ENCODE data around the gene PCDH8. TPM values are rescaled to one million over a fixed set of nuclear protein-coding genes. Genes with fewer than 3 reads are reported as not detected.

Gene PCDH8
- total and polyA plus RNA-seq, 2 experiments from 2014 or later, result 0.36 to 1.7 TPM

- Histone ChIP-seq H4K20me1 (replicated peaks; ENCODE audit: insufficient read depth) (no peaks in the 10 kb centered on the region), H3K27ac (ENCODE audit: low read depth) (no peak overlapping the region), H3K36me3 (ENCODE audit: insufficient read depth) (no peaks in the 10 kb centered on the region), H2AFZ (no peak overlapping the region), H3K4me1 (ENCODE audit: insufficient read depth) (peaks cover 54% of the 10 kb centered on the region), H3F3A (replicated peaks; ENCODE audit: low read depth) (0 out of 2 replicates have a peak, but pooled peaks cover 6% of the 10 kb centered on the region), H3K4me3 (no peak overlapping the region), H3K27me3 (ENCODE audit: insufficient read depth) (peaks cover 31% of the 10 kb centered on the region), H3K4me2 (no peak overlapping the region), H3K9me2 (ENCODE audit: insufficient read depth) (peaks cover 16% of the 10 kb centered on the region), H3K79me2 (replicated peaks; ENCODE audit: insufficient read depth) (no peaks in the 10 kb centered on the region)
- Mint-ChIP-seq H3K9me3 (peaks cover 6% of the 10 kb centered on the region; the same call in 1 of the 3 replicates), H3K27me3 (ENCODE audit: insufficient read depth, low read depth, poor library complexity) (peaks cover 21% of the 10 kb centered on the region), H3K27ac (no peak overlapping the region), H3K4me1 (peaks cover 61% of the 10 kb centered on the region), H3K4me3 (no peak overlapping the region), H3K36me3 (ENCODE audit: low read depth) (no peaks in the 10 kb centered on the region)
- TF ChIP-seq, protein P1, sequence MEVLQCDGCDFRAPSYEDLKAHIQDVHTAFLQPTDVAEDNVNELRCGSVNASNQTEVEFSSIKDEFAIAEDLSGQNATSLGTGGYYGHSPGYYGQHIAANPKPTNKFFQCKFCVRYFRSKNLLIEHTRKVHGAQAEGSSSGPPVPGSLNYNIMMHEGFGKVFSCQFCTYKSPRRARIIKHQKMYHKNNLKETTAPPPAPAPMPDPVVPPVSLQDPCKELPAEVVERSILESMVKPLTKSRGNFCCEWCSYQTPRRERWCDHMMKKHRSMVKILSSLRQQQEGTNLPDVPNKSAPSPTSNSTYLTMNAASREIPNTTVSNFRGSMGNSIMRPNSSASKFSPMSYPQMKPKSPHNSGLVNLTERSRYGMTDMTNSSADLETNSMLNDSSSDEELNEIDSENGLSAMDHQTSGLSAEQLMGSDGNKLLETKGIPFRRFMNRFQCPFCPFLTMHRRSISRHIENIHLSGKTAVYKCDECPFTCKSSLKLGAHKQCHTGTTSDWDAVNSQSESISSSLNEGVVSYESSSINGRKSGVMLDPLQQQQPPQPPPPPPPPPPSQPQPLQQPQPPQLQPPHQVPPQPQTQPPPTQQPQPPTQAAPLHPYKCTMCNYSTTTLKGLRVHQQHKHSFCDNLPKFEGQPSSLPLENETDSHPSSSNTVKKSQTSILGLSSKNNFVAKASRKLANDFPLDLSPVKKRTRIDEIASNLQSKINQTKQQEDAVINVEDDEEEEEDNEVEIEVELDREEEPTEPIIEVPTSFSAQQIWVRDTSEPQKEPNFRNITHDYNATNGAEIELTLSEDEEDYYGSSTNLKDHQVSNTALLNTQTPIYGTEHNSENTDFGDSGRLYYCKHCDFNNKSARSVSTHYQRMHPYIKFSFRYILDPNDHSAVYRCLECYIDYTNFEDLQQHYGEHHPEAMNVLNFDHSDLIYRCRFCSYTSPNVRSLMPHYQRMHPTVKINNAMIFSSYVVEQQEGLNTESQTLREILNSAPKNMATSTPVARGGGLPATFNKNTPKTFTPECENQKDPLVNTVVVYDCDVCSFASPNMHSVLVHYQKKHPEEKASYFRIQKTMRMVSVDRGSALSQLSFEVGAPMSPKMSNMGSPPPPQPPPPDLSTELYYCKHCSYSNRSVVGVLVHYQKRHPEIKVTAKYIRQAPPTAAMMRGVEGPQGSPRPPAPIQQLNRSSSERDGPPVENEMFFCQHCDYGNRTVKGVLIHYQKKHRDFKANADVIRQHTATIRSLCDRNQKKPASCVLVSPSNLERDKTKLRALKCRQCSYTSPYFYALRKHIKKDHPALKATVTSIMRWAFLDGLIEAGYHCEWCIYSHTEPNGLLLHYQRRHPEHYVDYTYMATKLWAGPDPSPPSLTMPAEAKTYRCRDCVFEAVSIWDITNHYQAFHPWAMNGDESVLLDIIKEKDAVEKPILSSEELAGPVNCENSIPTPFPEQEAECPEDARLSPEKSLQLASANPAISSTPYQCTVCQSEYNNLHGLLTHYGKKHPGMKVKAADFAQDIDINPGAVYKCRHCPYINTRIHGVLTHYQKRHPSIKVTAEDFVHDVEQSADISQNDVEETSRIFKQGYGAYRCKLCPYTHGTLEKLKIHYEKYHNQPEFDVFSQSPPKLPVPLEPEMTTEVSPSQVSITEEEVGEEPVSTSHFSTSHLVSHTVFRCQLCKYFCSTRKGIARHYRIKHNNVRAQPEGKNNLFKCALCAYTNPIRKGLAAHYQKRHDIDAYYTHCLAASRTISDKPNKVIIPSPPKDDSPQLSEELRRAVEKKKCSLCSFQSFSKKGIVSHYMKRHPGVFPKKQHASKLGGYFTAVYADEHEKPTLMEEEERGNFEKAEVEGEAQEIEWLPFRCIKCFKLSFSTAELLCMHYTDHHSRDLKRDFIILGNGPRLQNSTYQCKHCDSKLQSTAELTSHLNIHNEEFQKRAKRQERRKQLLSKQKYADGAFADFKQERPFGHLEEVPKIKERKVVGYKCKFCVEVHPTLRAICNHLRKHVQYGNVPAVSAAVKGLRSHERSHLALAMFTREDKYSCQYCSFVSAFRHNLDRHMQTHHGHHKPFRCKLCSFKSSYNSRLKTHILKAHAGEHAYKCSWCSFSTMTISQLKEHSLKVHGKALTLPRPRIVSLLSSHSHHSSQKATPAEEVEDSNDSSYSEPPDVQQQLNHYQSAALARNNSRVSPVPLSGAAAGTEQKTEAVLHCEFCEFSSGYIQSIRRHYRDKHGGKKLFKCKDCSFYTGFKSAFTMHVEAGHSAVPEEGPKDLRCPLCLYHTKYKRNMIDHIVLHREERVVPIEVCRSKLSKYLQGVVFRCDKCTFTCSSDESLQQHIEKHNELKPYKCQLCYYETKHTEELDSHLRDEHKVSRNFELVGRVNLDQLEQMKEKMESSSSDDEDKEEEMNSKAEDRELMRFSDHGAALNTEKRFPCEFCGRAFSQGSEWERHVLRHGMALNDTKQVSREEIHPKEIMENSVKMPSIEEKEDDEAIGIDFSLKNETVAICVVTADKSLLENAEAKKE (CRISPR knock-in tag; IDR thresholded peaks at IDR 0.05), result no peak
- no peak for TF ChIP-seq ZNF114 (CRISPR knock-in tag; IDR thresholded peaks at IDR 0.05)
- no peak for TF ChIP-seq JUNB (IDR thresholded peaks at IDR 0.05; ENCODE audit: unreplicated experiment)
- TF ChIP-seq, protein P2, sequence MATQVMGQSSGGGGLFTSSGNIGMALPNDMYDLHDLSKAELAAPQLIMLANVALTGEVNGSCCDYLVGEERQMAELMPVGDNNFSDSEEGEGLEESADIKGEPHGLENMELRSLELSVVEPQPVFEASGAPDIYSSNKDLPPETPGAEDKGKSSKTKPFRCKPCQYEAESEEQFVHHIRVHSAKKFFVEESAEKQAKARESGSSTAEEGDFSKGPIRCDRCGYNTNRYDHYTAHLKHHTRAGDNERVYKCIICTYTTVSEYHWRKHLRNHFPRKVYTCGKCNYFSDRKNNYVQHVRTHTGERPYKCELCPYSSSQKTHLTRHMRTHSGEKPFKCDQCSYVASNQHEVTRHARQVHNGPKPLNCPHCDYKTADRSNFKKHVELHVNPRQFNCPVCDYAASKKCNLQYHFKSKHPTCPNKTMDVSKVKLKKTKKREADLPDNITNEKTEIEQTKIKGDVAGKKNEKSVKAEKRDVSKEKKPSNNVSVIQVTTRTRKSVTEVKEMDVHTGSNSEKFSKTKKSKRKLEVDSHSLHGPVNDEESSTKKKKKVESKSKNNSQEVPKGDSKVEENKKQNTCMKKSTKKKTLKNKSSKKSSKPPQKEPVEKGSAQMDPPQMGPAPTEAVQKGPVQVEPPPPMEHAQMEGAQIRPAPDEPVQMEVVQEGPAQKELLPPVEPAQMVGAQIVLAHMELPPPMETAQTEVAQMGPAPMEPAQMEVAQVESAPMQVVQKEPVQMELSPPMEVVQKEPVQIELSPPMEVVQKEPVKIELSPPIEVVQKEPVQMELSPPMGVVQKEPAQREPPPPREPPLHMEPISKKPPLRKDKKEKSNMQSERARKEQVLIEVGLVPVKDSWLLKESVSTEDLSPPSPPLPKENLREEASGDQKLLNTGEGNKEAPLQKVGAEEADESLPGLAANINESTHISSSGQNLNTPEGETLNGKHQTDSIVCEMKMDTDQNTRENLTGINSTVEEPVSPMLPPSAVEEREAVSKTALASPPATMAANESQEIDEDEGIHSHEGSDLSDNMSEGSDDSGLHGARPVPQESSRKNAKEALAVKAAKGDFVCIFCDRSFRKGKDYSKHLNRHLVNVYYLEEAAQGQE (IDR thresholded peaks at IDR 0.05; ENCODE audit: unreplicated experiment), result no peak
- TF ChIP-seq, protein P3, sequence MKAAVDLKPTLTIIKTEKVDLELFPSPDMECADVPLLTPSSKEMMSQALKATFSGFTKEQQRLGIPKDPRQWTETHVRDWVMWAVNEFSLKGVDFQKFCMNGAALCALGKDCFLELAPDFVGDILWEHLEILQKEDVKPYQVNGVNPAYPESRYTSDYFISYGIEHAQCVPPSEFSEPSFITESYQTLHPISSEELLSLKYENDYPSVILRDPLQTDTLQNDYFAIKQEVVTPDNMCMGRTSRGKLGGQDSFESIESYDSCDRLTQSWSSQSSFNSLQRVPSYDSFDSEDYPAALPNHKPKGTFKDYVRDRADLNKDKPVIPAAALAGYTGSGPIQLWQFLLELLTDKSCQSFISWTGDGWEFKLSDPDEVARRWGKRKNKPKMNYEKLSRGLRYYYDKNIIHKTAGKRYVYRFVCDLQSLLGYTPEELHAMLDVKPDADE (IDR thresholded peaks at IDR 0.05), result no peak
- TF ChIP-seq NANOG (IDR thresholded peaks at IDR 0.05; ENCODE audit: borderline replicate concordance), result no peak
- ATAC-seq (no peak), DNase-seq (ENCODE audit: low spot score) (no peak)
Observed at GRCh38 chr13:52884429-52885010, 36.1 kb upstream of the PCDH8 start.
